Erythroblast (primary cell): ENCODE results near the gene TK1.

Experiments used
- GATA1 ChIP-seq: IDR thresholded peaks from 2 replicates; pipeline ENCODE4 v1.6.1; 2011; ENCODE audit warnings: low read depth, mild to moderate bottlenecking, control low read depth, low read length, moderate library complexity
- POLR2A ChIP-seq: IDR thresholded peaks from 2 replicates; pipeline ENCODE4 v1.6.1; 2011; ENCODE audit warnings: mild to moderate bottlenecking, low read length

- TF ChIP-seq POLR2A (no peak), GATA1 (no peak)
These were observed 13.6 kb upstream of the TK1 start for GRCh38 chr17:78200451-78200850.
